DND-41 (cell line): Measurements from ENCODE around the gene PILRA.

ENCODE experiments used
- EZH2 ChIP-seq: IDR thresholded peaks from 3 replicates; pipeline ENCODE4 v1.6.1; 2012; ENCODE audit warnings: borderline replicate concordance, low read depth, mild to moderate bottlenecking, moderate library complexity, low read length, inconsistent platforms; ENCODE audit not compliant: severe bottlenecking
- TF ChIP-seq, protein P1 (sequence below): IDR thresholded peaks from 2 replicates; pipeline ENCODE4 v1.5.1; 2012; ENCODE audit warnings: borderline replicate concordance, low read length, moderate library complexity, mild to moderate bottlenecking; ENCODE audit not compliant: poor library complexity, severe bottlenecking; ENCODE audit errors: extremely low read depth

DNA sequence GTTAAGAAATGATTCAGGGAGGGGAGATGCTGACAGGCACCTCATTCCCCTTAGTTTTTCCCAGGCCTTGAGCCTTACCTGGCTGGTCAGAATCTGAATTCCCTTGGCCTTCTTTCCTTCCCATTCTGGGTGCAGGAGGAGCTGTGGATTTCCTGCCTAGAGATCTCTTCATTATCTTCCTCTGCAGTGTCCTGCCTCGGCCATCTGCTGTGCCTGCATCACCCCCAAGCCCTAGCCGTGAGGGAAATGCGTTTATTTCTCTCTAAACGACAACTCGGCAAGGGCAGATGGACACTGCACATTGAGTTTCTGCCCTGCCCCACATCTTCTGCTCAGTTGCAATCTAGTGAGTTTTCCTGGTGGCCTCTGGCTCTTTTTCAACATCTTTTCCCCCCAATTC, 28.5 kb downstream of the PILRA start:
- TF ChIP-seq, protein P1, sequence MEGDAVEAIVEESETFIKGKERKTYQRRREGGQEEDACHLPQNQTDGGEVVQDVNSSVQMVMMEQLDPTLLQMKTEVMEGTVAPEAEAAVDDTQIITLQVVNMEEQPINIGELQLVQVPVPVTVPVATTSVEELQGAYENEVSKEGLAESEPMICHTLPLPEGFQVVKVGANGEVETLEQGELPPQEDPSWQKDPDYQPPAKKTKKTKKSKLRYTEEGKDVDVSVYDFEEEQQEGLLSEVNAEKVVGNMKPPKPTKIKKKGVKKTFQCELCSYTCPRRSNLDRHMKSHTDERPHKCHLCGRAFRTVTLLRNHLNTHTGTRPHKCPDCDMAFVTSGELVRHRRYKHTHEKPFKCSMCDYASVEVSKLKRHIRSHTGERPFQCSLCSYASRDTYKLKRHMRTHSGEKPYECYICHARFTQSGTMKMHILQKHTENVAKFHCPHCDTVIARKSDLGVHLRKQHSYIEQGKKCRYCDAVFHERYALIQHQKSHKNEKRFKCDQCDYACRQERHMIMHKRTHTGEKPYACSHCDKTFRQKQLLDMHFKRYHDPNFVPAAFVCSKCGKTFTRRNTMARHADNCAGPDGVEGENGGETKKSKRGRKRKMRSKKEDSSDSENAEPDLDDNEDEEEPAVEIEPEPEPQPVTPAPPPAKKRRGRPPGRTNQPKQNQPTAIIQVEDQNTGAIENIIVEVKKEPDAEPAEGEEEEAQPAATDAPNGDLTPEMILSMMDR, result no peak
- TF ChIP-seq EZH2, result no peak
